ENCODE data around the gene CSMD2.

GRCh38 chr1:33468531-33468930, 696.5 kb downstream of the CSMD2 start:
- TF ChIP-seq, protein P1, sequence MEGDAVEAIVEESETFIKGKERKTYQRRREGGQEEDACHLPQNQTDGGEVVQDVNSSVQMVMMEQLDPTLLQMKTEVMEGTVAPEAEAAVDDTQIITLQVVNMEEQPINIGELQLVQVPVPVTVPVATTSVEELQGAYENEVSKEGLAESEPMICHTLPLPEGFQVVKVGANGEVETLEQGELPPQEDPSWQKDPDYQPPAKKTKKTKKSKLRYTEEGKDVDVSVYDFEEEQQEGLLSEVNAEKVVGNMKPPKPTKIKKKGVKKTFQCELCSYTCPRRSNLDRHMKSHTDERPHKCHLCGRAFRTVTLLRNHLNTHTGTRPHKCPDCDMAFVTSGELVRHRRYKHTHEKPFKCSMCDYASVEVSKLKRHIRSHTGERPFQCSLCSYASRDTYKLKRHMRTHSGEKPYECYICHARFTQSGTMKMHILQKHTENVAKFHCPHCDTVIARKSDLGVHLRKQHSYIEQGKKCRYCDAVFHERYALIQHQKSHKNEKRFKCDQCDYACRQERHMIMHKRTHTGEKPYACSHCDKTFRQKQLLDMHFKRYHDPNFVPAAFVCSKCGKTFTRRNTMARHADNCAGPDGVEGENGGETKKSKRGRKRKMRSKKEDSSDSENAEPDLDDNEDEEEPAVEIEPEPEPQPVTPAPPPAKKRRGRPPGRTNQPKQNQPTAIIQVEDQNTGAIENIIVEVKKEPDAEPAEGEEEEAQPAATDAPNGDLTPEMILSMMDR (IDR thresholded peaks at IDR 0.05; ENCODE audit: low read depth, low read length): no peak
- no peak for TF ChIP-seq EZH2phosphoT487 (IDR thresholded peaks at IDR 0.05; ENCODE audit: low read depth)
